SKM-1 treated with dmso at 0.1 percent for 144 hours (cell line): Measurements from ENCODE around the gene BAZ1B.
"Not testable (repeated sequence)": the region's sequence is repeated elsewhere in the genome, so short reads cannot be mapped to it uniquely, and the experiment has no call there.

Source experiments
- DNase-seq: peaks from one replicate; lab custom pipeline; 2025; ENCODE audit not compliant: unreplicated experiment; lab: John Stamatoyannopoulos, UW

BAZ1B gene

DNA sequence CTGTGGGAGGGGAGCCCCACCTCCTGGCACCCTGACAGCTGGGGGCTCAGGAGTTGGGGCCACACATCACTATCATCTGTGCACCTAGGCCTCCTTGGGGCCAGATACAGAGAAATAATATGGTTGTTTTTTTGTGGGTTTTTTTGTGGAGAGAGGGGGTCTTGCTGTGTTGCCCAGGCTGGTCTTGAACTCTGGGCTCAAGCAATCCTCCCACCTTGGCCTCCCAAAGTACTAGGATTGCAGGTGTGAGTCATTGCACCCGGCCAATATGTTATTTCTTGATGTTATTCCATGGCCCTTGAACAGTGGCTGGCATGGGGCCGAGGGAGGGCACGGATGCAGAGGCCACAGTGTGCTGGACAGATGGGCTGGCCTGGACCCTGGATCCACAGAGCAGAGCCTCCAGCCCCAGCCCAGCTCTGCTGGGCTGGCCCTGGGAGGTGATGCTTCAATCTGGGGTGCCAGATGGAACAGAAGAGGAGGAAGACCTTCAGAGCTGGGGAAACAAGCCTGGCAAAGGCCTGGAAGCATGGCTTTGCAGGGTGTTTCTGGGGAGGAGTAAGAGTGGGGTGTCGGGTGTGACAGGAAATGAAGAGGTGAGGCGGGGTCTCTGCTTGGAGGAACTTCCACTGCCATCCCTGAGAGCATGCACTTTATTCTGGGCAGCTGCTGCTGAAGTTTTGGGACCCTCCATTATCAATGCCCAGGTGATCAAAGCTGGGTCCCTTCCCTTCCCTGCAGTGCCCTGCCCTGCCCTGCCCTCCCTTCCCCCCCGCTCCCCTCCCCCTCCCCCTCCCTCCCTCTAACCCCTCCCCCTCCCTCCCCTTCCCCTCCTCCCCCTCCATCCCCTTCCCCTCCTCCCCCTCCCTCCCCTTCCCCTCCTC lies 92.2 kb downstream of the BAZ1B start:
- DNase-seq, result no peak

DNA sequence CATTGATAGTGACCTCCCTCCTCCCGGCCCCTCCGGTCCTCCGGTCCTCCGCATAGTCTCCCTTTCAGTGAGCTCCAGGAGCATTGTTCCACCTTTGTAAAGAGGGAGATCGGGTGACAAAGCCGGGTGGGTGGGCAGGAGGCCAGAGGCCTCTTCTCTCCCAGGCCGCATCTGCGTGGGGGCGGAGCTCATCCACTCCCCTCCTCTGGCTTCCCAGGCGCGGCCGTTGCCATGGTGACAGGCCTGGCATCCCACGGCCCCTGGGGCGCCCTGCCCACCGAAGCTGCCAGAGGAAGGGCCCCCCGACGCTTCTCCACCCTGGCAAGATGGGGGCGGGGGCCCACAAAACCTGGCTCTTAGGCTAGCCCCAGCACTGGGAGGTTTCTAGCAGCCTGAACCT lies 92.9 kb downstream of the BAZ1B start:
- no peak for DNase-seq

DNA sequence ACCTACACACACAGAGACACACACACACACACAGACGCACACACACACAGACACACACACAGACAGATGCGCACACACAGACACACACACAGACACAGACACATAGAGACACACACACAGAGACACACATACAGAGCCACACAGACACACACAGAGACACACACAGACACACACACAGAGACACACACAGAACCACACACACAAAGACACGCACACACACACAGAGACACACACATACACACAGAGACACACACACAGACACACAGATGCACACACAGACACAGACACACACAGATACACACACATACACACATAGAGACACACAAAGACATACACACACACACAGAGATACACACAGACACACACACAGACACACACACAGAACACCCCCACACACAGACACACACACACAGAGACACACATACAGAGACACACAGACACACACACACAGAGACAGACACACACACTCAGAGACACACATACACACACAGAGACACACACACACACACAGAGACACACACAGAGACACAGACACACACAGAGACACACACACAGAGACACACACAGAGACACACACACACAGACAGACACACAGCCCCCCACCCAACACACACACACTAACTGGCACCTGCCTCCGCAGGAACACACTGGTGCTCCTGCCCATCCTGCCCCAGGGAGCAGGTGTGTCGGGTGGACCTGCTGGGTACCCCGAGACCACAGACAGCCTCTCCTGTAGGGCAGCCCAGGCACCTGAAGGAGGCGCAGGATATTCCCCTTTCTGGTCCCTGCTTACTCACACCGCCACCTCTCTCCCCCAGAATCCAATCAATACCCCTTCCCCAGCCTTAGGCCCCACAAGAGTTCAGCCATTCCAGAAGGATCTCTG lies 93.9 kb downstream of the BAZ1B start:
- no peak for DNase-seq

DNA sequence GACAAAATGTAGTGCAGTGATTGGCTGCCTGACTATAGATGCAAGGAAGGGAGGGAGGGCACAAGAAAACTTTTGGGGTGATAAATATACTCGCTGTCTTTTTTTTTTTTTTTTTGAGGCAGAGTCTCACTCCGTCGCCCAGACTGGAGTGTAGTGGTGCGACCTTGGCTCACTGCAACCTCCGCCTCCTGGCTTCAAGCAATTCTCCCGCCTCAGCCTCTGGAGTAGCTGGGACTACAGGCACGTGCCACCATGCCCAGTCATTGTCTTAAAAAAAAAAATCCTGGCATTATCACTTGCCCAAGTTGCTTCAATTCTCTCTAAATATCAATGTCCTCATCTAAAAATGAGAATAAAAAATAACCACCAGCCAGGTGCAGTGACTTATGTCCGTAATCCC lies 96.1 kb downstream of the BAZ1B start:
- DNase-seq, result no peak

DNA sequence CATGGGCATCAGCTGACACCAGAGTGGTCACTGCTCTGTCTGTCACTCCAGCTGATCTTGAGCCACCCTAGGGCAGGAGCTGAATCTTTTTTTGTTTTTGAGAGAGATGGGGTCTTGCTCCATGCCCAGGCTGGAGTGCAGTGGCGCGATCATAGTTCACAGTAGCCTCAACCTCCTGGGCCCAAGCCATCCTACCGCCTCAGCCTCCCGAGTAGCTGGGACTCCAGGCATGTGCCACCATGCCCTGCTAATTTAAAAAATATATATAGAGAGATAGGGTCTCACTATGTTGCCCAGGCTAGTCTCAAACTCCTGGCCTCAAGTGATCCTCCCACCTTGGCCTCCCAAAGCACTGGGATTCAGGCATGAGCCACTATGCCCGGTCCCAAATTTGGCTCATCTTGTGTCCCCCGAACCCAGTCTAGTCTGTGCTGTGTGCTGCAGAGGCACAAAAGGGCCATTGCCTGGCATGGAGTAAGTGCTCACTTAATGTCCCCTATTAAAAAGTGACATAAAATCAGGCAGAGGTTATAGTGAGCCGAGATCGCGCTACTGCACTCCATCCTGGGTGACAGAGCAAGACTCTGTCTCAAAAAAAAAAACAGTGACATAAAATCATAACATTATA lies 96.6 kb downstream of the BAZ1B start:
- DNase-seq, result no peak

DNA sequence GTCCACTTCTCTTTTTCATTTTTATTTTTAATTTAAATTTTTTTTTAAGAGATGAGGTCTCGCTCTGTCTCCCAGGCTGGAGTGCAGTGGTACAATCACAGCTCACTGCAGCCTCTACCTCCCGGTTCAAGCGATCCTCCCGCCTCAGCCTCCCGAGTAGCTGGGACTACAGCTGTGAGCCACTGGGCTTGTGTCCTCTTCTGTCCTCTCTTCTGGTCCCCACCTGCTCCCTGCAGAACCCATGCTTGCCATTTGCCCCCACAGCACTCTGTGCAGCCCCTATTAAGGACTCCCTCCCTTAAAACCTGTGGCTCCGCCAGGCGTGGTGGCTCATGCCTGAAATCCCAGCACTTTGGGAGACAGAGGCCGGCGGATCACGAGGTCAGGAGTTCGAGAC lies 97.6 kb downstream of the BAZ1B start:
- DNase-seq, result no peak

DNA sequence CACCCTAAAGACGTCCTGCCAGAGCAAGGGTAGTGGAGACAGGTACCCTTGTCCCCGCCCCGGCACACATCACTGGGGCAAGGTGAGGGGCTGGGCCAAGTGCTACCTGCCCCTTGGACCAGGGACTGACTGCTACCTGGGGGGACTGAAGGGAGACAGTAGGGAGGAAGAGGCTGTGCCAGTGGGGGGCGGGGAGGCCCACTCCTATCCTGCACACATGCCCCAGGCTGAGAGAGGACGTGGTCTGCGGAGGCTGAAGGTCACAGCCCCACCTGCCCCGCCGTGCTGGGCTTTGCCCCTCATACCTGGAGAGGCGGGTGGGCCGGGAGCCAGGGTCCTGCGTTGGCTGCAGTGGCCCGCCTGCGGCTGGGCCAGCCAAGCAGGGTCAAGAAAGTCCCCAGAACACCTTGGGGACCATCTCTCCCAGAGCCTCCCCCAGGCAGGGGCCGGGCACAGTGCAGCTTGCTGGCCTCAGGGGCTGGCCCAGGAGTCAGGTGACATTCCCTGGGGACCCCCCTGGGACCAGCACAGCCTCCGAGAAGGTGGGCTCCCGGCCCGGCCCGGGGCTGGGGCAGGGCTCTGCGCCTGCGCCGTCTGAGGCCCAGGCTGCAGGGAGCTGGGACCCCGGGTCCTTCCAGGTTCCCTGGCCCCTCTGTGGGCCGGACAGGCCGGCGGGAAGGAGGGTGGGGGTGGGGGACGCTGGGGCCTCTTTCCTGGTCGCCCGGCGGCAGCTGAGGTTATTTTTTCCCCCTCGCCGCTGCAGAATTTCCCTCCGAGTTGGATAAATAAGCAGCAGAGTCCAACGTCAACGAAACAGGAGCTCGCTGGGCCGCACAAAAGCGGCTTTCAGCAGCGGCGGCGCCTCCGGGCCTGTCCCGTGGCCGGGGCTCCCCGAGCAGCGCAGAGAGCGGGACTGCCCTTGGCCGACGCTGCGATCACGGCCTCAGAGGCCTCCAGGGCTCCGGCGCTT lies 98.3 kb downstream of the BAZ1B start:
- no peak for DNase-seq

DNA sequence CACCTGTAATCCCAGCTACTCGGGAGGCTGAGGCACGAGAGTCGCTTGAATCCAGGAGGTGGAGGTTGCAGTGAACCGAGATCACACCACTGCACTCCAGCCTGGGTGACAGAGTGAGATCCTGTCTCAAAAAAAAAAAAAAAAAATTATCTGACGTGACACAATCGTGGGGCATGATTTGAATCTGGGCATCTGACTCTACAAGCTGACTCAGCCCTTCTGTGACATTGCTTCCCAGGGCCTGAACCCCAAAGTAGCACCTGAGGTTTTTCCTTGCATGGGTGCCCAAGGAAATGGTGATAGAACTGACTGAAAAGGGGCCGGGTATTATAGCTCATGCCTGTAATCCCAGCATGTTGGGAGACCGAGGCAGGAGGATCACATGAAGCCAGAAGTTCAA lies 101.5 kb downstream of the BAZ1B start:
- DNase-seq, result not testable (repeated sequence)

DNA sequence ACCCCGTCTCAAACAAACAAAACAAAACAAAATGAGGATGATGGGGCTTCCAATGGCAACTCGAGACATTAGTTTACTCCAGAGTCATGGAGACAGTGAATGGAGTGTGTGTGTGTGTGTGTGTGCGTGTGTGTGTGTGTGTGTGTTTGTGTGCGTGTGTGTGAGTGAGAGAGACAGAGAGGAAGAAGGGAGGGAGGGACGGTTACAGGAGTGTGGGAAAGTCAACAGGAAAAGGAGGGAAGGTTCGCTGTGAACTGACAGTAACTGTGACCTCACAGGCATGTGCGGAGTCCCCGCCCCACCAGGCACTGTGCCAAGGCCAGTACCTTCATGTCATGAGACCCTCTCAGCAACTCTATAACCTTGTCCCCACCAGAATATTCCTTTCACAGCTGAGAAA lies 102.1 kb downstream of the BAZ1B start:
- not testable (repeated sequence) for DNase-seq

DNA sequence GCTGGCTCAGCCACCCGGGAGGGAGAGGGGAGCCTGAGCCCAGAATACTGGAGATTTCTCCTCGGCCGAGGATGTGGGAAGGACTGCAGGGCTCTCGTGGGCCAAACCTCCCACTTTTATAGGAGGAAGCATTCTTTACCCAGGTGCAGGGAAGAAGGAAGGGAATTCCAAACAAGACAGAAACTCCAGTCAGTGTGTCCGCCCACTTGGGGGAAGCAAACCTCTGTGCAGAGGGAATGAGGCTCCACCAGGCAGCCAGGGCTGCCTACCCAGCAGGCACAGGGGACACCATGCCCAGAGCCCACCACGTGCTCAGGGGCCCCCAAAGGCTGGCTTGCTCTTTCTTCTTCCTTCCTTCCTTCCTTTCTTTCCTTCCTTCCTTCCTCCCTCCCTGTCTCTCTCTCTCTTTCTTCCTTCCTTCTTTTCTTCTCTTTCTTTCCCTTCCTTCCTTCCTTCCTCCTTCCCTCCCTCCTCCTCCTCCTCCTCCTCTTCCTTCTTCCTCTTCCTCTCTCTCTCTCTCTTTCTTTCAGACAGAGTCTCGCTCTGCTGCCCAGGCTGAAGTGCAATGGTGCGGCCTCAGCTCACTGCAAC lies 103.9 kb downstream of the BAZ1B start:
- DNase-seq, result no peak

DNA sequence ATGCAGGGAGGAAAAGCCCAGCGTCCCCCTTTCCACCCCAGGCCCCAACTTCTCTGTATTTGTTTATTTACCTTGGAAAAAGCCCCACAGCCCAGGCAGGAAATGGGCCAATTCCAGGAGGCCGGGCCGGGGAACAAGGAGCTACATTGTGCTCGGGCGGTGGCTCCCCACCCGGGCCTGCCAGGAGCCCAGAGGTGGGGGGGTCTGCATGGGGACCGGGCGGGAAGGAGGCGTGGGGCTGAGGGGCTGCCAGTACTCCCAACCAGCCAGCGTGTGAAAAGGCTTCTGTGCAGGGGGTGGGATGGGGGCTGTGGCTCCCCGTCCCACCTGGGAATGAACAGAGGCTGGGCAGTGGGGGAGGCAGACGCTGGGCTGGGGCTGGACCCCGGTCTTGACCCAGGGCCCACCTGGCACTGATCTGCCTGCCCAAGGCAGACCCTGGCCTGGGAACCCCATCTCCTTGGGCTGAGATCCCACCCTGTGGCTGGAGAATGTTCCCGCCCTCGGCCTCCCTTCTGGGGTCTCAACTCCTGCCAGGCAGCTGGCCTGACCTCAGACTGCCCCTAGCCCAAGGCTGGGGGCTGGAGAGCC lies 111.5 kb downstream of the BAZ1B start:
- not testable (repeated sequence) for DNase-seq

DNA sequence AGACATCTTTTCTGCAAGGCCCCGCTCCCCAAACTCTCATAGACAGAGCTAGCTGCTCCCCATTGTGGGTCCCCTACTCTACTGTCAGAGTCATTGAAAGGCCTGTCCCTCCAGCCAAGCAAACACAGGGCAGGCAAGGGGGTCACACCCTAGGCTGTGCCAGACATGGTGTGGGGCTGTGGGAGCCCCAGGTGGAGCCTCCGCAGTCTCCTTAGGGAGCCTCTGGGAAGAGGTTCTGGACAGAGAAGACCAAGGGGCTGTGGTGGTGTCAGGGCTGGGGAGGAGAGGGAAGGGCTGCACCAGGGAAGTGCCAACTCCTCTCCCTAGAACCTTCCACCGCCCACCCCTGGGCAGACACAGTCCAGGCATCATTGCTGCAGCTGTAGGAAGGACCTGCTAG lies 117.2 kb downstream of the BAZ1B start:
- not testable (repeated sequence) for DNase-seq

DNA sequence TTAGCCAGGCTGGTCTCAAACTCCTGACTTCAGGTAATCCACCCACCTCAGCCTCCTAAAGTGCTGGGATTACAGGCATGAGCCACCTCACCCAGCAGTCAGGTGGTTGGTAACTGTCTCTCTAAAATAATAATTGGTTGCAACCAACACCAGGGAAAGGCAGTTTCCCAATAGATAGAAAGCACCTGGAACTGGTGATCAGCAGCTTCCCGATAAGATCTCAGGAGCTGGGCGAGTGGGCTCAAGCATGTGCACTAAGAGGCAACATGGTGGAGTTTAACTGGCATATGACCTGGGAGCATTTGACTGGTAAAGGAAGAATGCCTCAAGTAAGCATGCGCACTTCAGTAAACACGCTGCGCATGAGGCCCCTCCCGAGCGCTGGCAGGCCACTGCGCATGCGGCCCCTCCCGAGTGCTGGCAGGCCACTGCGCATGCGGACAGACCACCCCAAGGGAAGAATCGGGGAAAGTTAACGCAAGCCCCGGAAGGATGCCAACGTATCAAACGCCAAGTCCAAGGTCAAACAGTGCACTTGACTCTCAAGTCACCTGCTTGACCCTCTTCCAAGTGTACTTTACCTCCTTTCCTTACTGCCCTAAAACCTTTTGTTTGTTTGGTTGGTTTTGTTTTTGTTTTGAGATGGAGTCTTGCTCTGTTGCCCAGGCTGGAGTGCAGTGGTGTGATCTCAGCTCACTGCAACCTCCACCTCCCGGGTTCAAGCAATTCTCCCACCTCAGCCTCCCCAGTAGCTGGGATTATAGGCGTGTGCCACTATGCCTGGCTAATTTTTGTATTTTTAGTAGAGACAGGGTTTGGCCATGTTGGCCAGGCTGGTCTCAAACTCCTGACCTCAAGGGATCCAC lies 122.7 kb downstream of the BAZ1B start:
- DNase-seq, result not testable (repeated sequence)

DNA sequence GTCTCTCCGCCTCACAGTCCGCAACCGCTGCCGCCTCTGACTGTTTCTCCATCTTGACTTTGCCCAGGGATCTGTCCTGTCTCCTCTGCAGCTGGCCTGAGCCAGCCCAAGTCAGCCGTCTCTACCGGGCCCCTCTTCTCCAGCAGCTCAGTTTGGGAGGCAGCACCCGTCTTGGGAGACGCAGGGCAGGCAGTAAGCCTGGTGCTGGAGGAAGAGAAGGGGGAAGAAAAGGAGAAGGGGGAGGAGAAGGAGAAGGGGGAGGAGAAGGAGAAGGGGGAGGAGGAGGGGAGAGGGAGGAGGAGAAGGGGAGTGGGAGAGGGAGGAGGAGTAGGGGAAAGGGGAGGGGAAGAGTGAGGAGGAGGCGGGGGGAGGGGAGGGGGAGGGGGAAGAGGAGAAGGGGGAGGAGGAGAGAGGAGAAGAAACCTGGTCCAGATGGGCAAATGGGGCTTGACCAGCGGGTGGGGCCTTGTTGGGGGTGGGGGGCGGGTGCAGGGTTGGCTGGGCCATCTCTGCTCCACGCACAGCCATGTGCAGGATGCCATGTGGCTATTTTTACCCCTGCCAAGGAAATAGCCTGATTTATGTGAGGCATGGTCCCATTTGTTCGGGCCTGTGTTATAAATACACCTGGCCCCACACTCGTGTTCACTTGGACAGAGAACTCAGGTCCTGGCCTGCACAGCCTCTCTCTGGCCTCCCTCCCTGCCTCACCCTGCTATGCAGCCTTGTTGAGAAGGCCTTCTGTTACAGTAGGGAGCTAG lies 124.4 kb downstream of the BAZ1B start:
- DNase-seq, result no peak

DNA sequence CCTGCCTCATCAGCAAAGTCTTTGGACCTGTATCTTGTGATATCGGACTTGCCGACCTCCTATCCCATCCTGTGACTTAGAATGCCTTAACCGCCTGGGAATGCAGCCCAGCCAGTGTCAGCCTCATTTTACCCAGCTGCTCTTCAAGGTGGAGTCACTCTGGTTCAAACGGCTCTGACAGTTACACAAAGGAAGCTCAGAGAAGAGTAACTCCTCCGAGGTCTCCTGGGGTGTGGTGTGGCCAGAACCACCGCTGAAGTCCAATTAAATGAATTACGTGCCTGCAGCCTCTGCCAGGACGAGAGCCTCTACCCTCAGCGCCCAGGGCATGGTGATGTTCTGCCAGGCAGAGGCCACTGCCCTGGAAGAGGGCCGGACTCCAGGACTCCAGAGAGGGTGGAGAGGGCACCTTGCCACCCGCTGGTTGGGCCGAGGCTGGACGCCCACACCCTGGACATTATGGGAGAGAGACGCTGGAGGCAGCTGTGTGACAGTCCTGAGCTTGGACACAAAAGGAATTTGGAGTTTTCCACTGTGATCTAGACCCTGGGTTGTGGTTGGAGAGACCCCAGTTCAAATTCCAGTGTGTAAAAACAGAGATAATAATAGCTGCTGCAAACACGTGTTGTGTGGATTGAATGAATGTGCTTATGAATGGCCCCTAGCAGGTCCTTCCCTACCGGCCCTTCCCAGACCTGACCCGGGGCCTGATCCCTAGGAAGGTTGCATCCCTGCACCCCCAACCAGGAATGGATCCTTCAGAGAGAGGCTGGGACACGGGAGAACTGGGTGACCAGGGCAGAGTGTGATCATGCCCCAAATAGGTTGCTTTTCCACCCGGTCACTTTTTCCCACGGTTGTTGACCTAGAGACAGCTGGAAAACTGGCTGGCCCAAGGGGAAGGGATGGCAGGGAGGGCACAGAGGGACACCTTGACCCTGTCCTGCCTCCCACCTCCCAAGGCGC lies 126.3 kb downstream of the BAZ1B start:
- DNase-seq, result no peak

DNA sequence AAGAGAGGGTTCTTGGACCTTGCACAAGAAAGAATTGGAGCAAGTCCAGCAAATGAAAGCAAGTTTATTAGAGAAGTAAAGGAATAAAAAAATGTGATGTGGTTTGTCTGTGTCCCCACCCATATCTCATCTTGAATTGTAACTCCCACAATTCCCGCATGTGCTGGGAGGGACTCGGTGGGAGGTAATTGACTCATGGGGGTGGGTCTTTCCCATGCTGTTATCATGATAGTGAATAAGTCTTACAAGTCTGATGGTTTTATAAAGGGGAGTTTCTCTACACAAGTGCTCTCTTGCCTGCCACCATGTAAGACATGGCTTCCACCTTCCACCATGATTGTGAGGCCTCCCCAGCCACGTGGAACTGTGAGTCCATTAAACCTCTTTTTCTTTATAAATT lies 127.7 kb downstream of the BAZ1B start:
- DNase-seq, result no peak

DNA sequence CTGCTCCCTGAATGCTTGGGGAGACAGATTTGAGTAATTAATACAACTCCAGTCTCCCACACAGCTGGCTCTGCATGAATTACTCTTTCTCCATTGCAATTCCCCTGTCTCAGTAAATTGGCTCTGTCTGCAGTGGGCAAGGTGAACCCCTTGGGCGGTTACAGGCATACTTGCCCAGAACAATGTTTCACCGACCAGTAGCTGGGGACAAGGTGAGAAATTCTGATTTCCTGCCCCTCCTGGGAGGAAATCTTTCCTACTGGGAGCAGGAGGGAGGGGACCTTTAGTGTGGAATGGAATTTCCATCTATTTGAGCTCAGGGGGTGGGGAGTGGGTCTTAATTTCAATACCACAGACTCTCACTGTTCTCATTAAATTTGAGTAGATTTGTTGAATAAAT lies 130.7 kb downstream of the BAZ1B start:
- DNase-seq, result no peak
